Lower leg skin (tissue), 3 donors: ENCODE results near the gene INAVA.

Source experiments
- CTCF ChIP-seq, 3 donors: fragments of 450-650 bp; IDR thresholded peaks; one replicate each; pipeline ENCODE4 v1.5.1; 2016; ENCODE audit warnings: antibody characterized with exemption in 3 of 3, mild to moderate bottlenecking in 3 of 3, moderate library complexity in 2 of 3
- POLR2A ChIP-seq, 2 donors: fragments of 450-650 bp; IDR thresholded peaks; one replicate each; pipeline ENCODE4 v1.6.1; 2016 to 2017; ENCODE audit warnings: antibody characterized with exemption in 2 of 2, mild to moderate bottlenecking in 1 of 2, moderate library complexity in 1 of 2

- TF ChIP-seq POLR2A (IDR thresholded peaks at IDR 0.05), result no peak
- no peak for TF ChIP-seq CTCF (IDR thresholded peaks at IDR 0.05)
These were observed 44.1 kb upstream of the INAVA start for GRCh38 chr1:200850554-200850953.
